Activated T-cell treated with anti-CD3 and anti-CD28 coated beads for 24 hours (primary cell): ENCODE results near the gene LHFPL3.
"Not testable (repeated sequence)": the region's sequence is repeated elsewhere in the genome, so short reads cannot be mapped to it uniquely, and the experiment has no call there.

Experiments
- DNase-seq: peaks from one replicate; pipeline ENCODE4 v3.0.0-alpha.2; 2020; ENCODE audit warnings: low read depth

LHFPL3 gene

GRCh38 chr7:104328296-104328969, at the start of gene LHFPL3:
Gene LHFPL3 (plus strand): TSS chr7:104328603.
- DNase-seq: no peak

GRCh38 chr7:104281685-104282084, 46.7 kb upstream of the LHFPL3 start:
- DNase-seq: not testable (repeated sequence)

- DNase-seq: no peak
Measured at GRCh38 chr7:104286839-104287238, 41.6 kb upstream of the LHFPL3 start.

- no peak for DNase-seq
Measured at GRCh38 chr7:104288137-104288536, 40.3 kb upstream of the LHFPL3 start.

GRCh38 chr7:104294291-104294690, 34.1 kb upstream of the LHFPL3 start:
- no peak for DNase-seq

- no peak for DNase-seq
Measured at GRCh38 chr7:104296266-104296665, 32.1 kb upstream of the LHFPL3 start.

GRCh38 chr7:104296900-104297299, 31.5 kb upstream of the LHFPL3 start:
- DNase-seq: no peak

GRCh38 chr7:104299323-104299722, 29.1 kb upstream of the LHFPL3 start:
- DNase-seq: no peak

- DNase-seq: no peak
Measured at GRCh38 chr7:104299777-104300176, 28.6 kb upstream of the LHFPL3 start.

GRCh38 chr7:104306793-104307192, 21.6 kb upstream of the LHFPL3 start:
- DNase-seq: no peak

GRCh38 chr7:104317948-104318629, 10.3 kb upstream of the LHFPL3 start:
- DNase-seq: no peak

- no peak for DNase-seq
Measured at GRCh38 chr7:104327534-104327933, 869 bp upstream of the LHFPL3 start.

GRCh38 chr7:104327938-104328295, 486 bp upstream of the LHFPL3 start:
- DNase-seq: no peak

- DNase-seq: no peak
Measured at GRCh38 chr7:104328970-104329825, 795 bp downstream of the LHFPL3 start.

- DNase-seq: no peak
Measured at GRCh38 chr7:104341546-104341945, 13.1 kb downstream of the LHFPL3 start.

- no peak for DNase-seq
Measured at GRCh38 chr7:104352736-104353135, 24.3 kb downstream of the LHFPL3 start.

GRCh38 chr7:104357166-104357565, 28.8 kb downstream of the LHFPL3 start:
- DNase-seq: no peak

- DNase-seq: no peak
Measured at GRCh38 chr7:104358446-104359132, 30.2 kb downstream of the LHFPL3 start.

- DNase-seq: no peak
Measured at GRCh38 chr7:104362756-104363155, 34.4 kb downstream of the LHFPL3 start.

- no peak for DNase-seq
Measured at GRCh38 chr7:104363355-104363754, 35.0 kb downstream of the LHFPL3 start.

- no peak for DNase-seq
Measured at GRCh38 chr7:104366390-104366789, 38.0 kb downstream of the LHFPL3 start.

- DNase-seq: no peak
Measured at GRCh38 chr7:104367926-104368325, 39.5 kb downstream of the LHFPL3 start.
